ENCODE measurements around the gene DOCK2.

GRCh38 chr5:169632946-169633345, 4.1 kb upstream of the DOCK2 start:
- TF ChIP-seq CTCF (IDR thresholded peaks at IDR 0.05 in 4 of 5, conservative IDR thresholded peaks at IDR 0.05 in 1 of 5) (no peak), POLR2A (IDR thresholded peaks at IDR 0.05) (no peak)
